NOMO-1 (cell line): ENCODE data around the gene CYTL1.
"Not testable (repeated sequence)": the region's sequence is repeated elsewhere in the genome, so short reads cannot be mapped to it uniquely, and the experiment has no call there.

Experiments used
- DNase-seq, 2 experiments: peaks; one replicate each; lab custom pipeline; 2025; ENCODE audit not compliant: unreplicated experiment in 2 of 2; lab: John Stamatoyannopoulos, UW

Gene CYTL1, protein sequence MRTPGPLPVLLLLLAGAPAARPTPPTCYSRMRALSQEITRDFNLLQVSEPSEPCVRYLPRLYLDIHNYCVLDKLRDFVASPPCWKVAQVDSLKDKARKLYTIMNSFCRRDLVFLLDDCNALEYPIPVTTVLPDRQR

GRCh38 chr4:5019274-5019673, at the start of gene CYTL1:
TSS of gene CYTL1 (minus strand) at chr4:5019458. CDS start at chr4:5019445, 13 bp downstream.
- DNase-seq = no peak

DNA sequence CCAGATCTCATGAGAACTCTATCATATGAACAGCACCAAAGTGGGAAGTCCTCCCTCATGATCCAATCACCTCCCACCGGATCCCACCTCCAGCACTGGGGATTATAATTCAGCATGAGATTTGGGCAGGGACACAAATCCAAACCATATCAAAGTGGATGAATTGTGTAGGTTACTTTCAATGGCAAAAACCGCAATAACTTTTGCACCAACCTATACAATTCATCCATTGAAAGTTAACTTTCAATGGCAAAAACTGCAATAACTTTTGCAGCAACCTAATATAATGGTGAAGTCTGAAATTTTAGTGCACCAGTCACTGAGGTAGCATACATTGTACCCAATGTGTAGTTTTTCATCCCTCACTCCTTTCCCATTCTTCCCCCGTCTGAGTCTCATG, 48.6 kb upstream of the CYTL1 start:
- DNase-seq = no peak

- not testable (repeated sequence) for DNase-seq
Observed at GRCh38 chr4:5066968-5067367, 47.7 kb upstream of the CYTL1 start.

DNA sequence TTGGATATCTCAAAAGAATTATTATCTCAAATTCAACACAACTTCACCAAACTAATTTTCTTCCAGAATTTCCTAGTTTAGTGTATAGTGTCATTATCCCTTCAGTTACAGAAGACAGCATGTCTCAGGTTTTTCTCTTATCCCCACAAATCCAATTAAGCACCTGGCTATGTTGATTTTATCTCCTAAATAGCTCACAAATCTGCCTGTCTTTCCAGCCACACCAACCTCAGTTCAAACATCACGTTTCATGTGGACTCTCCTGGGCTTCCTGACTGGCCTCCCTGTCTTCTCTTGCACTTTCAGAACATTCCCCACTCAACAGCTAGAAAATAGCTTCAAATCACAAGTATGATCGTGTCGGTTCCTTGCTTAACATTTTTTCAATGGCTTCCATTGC, 46.8 kb upstream of the CYTL1 start:
- no peak for DNase-seq

DNA sequence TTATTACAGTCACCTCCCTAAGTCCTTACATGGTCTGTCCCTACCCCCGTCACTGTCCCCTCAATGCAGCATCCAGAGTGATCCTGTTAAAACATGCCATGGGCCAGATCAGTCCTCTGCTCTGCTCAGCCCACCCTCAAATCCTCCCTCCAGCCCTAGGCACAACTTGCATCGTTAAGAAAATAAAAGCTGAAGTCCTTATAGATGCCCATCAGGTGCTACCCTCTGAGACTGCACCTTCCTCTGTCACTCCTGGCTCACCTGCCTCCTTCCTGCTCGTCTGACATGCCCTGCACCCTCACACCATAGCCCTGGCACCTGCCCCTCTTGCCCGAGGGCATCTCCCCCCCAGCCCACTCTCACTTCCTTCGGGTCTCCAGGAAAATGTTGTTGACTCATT, 36.2 kb upstream of the CYTL1 start:
- DNase-seq = no peak

GRCh38 chr4:5054532-5054931, 35.3 kb upstream of the CYTL1 start:
- DNase-seq = no peak

- DNase-seq = no peak
Observed at GRCh38 chr4:5052726-5053425, 33.6 kb upstream of the CYTL1 start.

GRCh38 chr4:5052204-5052702, 33.0 kb upstream of the CYTL1 start:
- no peak for DNase-seq

DNA sequence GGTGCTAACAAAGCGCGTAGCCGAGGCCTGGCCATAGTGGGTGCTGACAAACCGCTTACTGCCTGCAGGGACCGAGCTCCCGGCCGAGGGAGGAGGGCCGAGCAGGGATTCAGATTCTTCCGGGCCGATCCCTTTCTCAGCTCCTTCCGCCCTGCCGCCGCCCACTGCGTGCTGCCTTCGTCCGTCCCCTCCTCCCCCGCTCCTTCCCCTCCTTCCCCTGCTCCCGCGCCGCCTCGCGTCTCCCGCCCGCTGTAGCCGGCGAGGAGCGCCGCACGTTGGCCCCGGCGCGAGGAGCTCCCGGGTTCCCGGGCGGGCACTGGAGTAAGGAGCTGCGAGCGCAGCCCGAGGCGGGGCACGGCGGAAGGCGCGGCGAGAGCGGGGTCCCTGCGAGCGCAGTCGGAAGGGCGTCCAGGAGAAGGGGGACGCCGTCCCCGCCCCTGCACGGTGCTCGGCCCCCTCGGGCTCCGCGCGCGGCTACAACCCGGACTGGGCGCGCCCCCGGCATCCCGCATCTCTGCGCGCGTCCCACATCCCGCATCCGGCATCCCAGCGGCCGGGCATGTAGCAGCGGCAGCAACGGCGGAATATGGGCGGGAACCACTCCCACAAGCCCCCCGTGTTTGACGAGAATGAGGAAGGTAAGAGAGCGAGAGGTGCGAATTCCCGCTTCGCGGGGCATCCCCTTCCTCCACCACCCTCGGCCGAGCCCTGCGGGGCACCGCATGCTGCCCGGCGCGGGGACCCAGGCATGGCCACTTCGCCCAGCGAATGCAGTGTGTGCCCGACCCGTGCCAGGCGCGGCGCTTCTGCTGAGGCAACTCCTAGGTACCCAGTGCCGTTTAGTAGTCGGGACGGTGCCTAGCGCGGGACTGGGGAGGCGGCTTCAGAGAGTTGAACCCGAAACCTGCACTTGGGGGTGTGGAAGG, 32.3 kb upstream of the CYTL1 start, which contains the start of gene STK32B:
TSS of gene STK32B (plus strand) at position 203 of the 926 bp plus-strand sequence.
- no peak for DNase-seq

GRCh38 chr4:5050520-5051277, 31.4 kb upstream of the CYTL1 start:
- no peak for DNase-seq

- no peak for DNase-seq
Observed at GRCh38 chr4:5048721-5049120, 29.5 kb upstream of the CYTL1 start.

GRCh38 chr4:5045097-5045496, 25.8 kb upstream of the CYTL1 start:
- DNase-seq = no peak

- DNase-seq = no peak
Observed at GRCh38 chr4:5044341-5044740, 25.1 kb upstream of the CYTL1 start.

- DNase-seq = no peak
Observed at GRCh38 chr4:5043579-5043978, 24.3 kb upstream of the CYTL1 start.

DNA sequence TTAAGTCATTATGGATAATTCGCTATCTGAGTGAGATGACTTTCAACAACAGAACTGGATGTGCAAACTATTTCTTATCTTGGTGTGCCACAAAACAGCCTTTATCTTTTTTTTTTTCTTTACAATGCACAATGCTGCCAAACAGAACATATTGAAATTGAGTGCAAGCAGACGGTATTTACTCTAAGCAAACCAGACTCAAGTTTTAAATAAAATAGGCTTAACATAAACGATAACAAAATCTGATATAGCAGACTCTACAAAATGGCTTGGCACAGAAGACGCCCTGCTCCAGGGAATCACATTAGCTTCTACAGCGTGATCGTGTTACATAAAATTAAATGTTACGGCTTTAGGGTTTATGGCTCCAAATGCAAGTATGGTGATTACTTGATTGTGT, 22.4 kb upstream of the CYTL1 start:
- no peak for DNase-seq

GRCh38 chr4:5040856-5041620, 21.8 kb upstream of the CYTL1 start:
- DNase-seq = no peak

GRCh38 chr4:5039800-5040199, 20.5 kb upstream of the CYTL1 start:
- no peak for DNase-seq

DNA sequence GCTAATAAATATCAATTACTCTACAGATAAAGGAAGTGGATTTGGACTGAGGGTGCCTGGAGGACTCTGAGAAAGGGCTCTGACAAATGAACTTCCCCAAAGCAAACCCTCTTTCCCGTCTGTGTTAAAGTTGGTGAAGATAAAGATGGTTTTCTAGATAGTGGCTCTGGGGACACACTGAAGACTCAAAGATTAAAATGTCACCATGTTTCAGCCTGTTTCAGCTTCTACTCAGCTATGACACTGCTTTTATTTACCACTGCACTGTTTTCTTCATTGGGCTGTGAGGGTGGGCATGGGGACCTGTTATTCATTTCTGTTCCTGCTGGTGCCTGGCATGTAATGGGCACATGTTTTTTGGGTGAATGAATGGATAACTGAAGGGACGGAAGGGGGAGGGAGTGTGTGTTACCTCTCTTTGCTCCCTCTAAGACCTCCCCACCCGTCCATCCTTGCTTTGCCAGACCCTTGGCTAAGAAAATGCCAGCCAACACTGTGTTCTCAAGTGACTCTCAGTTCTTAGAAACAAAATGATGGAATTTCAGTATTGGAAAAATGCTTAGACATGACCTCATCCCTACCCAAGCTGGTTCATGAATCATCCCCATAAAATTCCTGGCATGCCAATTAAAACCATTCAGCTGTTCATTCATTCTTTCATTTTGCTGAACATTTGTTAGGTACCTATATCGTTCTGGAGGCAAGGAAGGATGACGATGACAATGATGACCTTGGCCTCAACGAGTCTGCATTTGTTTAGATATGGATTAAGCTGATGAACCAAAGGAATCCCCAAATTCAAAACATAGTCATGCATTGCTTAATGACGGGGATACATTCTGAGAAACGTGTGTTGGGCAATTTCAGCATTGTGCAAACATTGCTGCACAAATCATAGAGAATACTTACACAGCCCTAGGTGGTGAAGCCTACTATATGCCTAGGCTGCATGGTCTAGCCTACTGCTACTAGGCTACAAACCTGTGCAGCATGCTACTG, 18.6 kb upstream of the CYTL1 start:
- DNase-seq = no peak

- DNase-seq = no peak
Observed at GRCh38 chr4:5036239-5036638, 17.0 kb upstream of the CYTL1 start.
